Esophagus muscularis mucosa (tissue), 3 donors: ENCODE data around the gene EVI5.

Experiments used
- POLR2A ChIP-seq: fragments of 450-650 bp; IDR thresholded peaks from one replicate; pipeline ENCODE4 v1.6.1; 2017; ENCODE audit warnings: antibody characterized with exemption, moderate library complexity, mild to moderate bottlenecking, low read depth
- TF ChIP-seq, protein P1 (sequence below), 3 experiments: fragments of 200-600 bp in 2 of 3; fragments of 450-650 bp in 1 of 3; sonication (generic) in 2 of 3; IDR thresholded peaks; one replicate each; pipeline ENCODE4 v1.5.1; 2017 to 2019; ENCODE audit warnings: antibody characterized with exemption in 3 of 3, mild to moderate bottlenecking in 2 of 3, moderate library complexity in 1 of 3

DNA sequence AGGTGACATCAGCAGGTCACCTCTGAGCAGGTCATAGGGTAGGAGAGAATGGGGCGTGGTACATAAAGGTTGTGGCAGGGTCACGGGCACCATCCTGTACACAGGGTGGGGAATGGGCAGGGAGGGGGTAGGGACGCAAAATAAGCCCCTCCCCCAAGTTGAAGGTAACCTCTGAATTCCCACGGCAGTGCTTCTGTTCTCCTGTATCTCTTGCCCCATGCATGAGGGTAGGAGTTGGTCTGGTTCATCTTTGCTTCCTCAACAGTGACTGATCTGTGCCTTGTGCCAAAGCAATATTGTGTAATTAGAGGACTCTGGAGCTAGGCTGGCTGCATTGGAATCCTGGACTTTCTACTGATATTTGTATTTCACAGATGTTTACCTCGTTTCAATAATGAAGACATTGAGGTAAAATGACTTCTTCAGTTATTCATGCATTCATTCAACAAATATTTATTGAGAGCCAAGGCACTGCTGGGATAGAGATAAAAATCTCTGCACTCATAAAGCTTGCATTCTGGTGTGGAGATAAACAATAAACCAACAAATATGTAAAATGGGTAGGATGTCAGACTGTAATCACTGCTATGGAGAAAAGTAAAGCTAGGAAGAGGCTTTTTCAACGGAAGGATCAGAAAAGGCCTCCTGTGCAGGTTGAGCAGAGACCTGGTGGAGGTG lies 279.8 kb downstream of the EVI5 start:
- TF ChIP-seq, protein P1, sequence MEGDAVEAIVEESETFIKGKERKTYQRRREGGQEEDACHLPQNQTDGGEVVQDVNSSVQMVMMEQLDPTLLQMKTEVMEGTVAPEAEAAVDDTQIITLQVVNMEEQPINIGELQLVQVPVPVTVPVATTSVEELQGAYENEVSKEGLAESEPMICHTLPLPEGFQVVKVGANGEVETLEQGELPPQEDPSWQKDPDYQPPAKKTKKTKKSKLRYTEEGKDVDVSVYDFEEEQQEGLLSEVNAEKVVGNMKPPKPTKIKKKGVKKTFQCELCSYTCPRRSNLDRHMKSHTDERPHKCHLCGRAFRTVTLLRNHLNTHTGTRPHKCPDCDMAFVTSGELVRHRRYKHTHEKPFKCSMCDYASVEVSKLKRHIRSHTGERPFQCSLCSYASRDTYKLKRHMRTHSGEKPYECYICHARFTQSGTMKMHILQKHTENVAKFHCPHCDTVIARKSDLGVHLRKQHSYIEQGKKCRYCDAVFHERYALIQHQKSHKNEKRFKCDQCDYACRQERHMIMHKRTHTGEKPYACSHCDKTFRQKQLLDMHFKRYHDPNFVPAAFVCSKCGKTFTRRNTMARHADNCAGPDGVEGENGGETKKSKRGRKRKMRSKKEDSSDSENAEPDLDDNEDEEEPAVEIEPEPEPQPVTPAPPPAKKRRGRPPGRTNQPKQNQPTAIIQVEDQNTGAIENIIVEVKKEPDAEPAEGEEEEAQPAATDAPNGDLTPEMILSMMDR (IDR thresholded peaks at IDR 0.05), result no peak
- no peak for TF ChIP-seq POLR2A
